GM10266 (cell line): Measurements from ENCODE around the gene FUT8.

Experiments used
- DNase-seq: peaks from one replicate; pipeline ENCODE4 v3.0.0; 2012; ENCODE audit errors: extremely low spot score
- CTCF ChIP-seq: IDR thresholded peaks from 2 replicates; pipeline ENCODE4 v1.5.1; 2012; ENCODE audit warnings: mild to moderate bottlenecking, low read depth; ENCODE audit not compliant: control insufficient read depth, insufficient read depth; ENCODE audit errors: missing control alignments

FUT8 gene

GRCh38 chr14:65476942-65477318, 64.4 kb downstream of the FUT8 start:
- TF ChIP-seq CTCF = no peak
- DNase-seq = no peak

DNA sequence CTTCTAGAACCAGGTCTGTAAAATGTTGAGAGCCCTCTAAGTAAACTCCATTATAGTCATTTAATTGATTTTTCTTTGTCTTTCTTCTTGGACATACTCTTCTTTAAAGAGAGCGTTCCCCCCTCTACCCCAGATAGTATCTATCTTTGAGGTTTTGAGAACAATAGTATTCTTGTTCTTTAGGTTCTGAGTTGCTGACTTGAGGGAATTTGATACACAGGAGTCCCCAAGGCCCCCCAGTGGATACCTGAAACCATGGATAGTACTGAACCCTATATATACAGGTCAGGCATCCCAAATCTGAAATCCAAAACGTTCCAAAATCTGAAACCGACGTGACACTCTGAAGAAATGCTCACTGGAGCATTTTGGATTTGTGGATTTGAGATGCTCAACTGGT, 65.5 kb downstream of the FUT8 start:
- no peak for DNase-seq
- no peak for TF ChIP-seq CTCF

- TF ChIP-seq CTCF = no peak
- DNase-seq = no peak
These were observed 66.1 kb downstream of the FUT8 start for GRCh38 chr14:65478596-65478995.

DNA sequence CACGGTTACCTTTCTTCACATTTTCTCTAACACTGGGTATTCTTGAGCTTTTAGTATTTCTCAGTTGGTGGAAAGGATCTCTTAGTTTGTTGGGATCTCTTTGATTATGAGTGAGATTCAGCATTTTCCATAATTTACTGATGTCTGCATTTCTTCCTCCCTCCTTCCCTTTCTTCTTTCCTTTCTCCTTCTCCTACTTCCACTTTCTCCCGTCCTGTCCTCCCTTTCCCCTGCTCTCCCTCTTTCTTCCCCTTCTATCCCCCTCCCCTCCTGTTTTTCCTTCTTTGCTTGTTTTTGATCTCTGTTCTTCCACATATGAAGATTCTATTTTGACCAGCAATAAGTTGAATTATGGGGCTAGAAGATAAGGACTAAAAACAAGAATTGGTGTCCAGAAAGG, 66.9 kb downstream of the FUT8 start:
- DNase-seq = no peak
- TF ChIP-seq CTCF = no peak

DNA sequence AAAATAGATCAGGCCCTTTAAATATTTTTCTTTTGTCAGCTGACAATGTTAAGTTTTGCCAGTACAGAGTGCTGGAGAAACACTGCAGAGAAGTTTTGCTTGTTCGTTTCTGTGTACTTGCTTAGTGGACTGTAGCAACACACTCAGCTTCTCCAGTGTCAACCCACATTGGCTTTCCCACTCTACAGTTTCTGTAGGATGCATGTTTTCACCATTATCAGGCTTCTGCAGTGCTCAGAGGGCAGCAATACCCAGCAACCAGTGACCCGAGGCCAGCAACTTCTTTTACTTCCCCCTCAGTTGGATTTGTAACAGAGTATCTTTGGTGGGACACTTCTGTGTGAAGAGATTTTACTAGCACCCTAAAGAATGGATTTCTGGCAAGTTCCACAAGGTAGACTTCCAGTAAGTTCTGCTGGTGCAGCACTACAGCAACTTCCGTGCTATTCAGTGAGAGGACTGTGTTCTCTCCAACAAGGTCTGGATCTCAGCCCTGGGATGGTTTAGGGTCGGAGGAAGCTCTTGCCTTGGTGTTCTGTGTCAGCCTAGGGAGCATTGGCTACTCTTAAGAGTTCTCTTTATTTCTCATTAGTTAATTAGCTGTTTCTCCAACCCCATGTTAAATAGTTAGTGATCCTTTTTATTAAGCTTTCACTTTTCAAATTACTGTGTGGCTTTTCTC, 70.4 kb downstream of the FUT8 start:
- no peak for TF ChIP-seq CTCF
- DNase-seq = no peak

GRCh38 chr14:65483647-65484046, 71.1 kb downstream of the FUT8 start:
- DNase-seq = no peak
- no peak for TF ChIP-seq CTCF

GRCh38 chr14:65485516-65485915, 73.0 kb downstream of the FUT8 start:
- DNase-seq = no peak
- TF ChIP-seq CTCF = no peak
